Superior temporal gyrus (tissue), 1 donor: Measurements from ENCODE around the gene ADAP2.
"Not testable (repeated sequence)": the region's sequence is repeated elsewhere in the genome, so short reads cannot be mapped to it uniquely, and the experiment has no call there.

Experiments
- DNase-seq: peaks from one replicate; pipeline ENCODE4 v3.0.0-alpha.2; 2016; ENCODE audit errors: extremely low spot score

Gene ADAP2

GRCh38 chr17:30921544-30922196 lies at the start of gene ADAP2:
Gene ADAP2, plus strand, starts transcription at chr17:30921945. Its CDS starts 70 bp downstream, at chr17:30922015.
- DNase-seq = no peak

- no peak for DNase-seq
Observed at GRCh38 chr17:30886187-30886586, 35.6 kb upstream of the ADAP2 start.

- DNase-seq = no peak
Observed at GRCh38 chr17:30894236-30894635, 27.5 kb upstream of the ADAP2 start.

GRCh38 chr17:30897311-30897710 lies 24.4 kb upstream of the ADAP2 start:
- DNase-seq = no peak

GRCh38 chr17:30905742-30906100 lies 16.0 kb upstream of the ADAP2 start:
- DNase-seq = peak; percentile 27

GRCh38 chr17:30906101-30906911 lies 15.4 kb upstream of the ADAP2 start, which contains the start of gene TEFM:
Gene TEFM, minus strand, starts transcription at chr17:30906238. Its CDS starts 40 bp downstream, at chr17:30906198.
- DNase-seq = peak; percentile 90

- no peak for DNase-seq
Observed at GRCh38 chr17:30908717-30909420, 12.9 kb upstream of the ADAP2 start.

GRCh38 chr17:30910151-30910550 lies 11.6 kb upstream of the ADAP2 start:
- not testable (repeated sequence) for DNase-seq

- no peak for DNase-seq
Observed at GRCh38 chr17:30913955-30914354, 7.8 kb upstream of the ADAP2 start.

- DNase-seq = no peak
Observed at GRCh38 chr17:30915833-30916611, 5.7 kb upstream of the ADAP2 start.

GRCh38 chr17:30917050-30917449 lies 4.7 kb upstream of the ADAP2 start:
- DNase-seq = no peak

GRCh38 chr17:30920282-30920681 lies 1.5 kb upstream of the ADAP2 start:
- no peak for DNase-seq

GRCh38 chr17:30920683-30921543 lies 832 bp upstream of the ADAP2 start:
- DNase-seq = no peak

- DNase-seq = no peak
Observed at GRCh38 chr17:30922235-30923030, 688 bp downstream of the ADAP2 start.

- DNase-seq = no peak
Observed at GRCh38 chr17:30924341-30924740, 2.6 kb downstream of the ADAP2 start.

- no peak for DNase-seq
Observed at GRCh38 chr17:30926516-30926915, 4.8 kb downstream of the ADAP2 start.

- DNase-seq = no peak
Observed at GRCh38 chr17:30927756-30928155, 6.0 kb downstream of the ADAP2 start.

GRCh38 chr17:30928584-30928983 lies 6.8 kb downstream of the ADAP2 start:
- DNase-seq = no peak

- DNase-seq = no peak
Observed at GRCh38 chr17:30929081-30929633, 7.4 kb downstream of the ADAP2 start.

- not testable (repeated sequence) for DNase-seq
Observed at GRCh38 chr17:30929861-30930260, 8.1 kb downstream of the ADAP2 start.
